ENCODE measurements around the gene ACOT12. TPM values are rescaled to one million over a fixed set of nuclear protein-coding genes. Genes with fewer than 3 reads are reported as not detected.
"Not testable (repeated sequence)": the region's sequence is repeated elsewhere in the genome, so short reads cannot be mapped to it uniquely, and the experiment has no call there.

ACOT12 gene
- polyA plus RNA-seq, 1 donor (not counting 4 experiments of a cell fraction or from before 2014, with no cell fraction given): not detected

DNA sequence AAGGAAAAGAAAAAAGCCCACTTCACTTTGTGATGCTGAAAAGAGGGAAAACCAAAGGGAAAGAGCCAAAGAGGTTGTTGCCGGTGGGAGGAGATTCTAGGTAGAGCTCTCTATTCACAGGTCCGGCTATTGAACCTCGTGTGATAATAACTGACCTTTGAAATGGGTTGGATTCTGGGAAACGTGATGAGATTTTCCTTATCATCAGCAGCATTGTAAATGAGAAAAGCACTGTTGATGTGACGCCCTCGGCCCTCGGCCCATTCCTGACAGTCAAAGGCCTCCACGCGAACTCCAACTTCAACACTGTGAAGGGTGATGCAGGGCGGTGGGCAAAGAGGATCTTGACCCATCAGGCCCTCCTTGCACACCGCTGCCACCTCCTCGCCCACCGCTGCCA, 49.2 kb downstream of the ACOT12 start:
- no peaks in the 10 kb centered on the region for H3K27me3 ChIP-seq (ENCODE audit: control insufficient read depth, extremely low read depth, insufficient read depth, low read length)
- no peaks in the 10 kb centered on the region for H3K9me1 ChIP-seq (ENCODE audit: control insufficient read depth, extremely low read depth, insufficient read depth, low read length)
- no peaks in the 10 kb centered on the region for H3K9me3 ChIP-seq (ENCODE audit: control insufficient read depth, low read depth, low read length)
- FAIRE-seq (no peak), DNase-seq (ENCODE audit: low read depth, low spot score) (no peak)
- no peak overlapping the region for H3K4me2 ChIP-seq (ENCODE audit: control insufficient read depth, extremely low read depth, insufficient read depth, low read depth, low read length)
- TF ChIP-seq, protein P1, sequence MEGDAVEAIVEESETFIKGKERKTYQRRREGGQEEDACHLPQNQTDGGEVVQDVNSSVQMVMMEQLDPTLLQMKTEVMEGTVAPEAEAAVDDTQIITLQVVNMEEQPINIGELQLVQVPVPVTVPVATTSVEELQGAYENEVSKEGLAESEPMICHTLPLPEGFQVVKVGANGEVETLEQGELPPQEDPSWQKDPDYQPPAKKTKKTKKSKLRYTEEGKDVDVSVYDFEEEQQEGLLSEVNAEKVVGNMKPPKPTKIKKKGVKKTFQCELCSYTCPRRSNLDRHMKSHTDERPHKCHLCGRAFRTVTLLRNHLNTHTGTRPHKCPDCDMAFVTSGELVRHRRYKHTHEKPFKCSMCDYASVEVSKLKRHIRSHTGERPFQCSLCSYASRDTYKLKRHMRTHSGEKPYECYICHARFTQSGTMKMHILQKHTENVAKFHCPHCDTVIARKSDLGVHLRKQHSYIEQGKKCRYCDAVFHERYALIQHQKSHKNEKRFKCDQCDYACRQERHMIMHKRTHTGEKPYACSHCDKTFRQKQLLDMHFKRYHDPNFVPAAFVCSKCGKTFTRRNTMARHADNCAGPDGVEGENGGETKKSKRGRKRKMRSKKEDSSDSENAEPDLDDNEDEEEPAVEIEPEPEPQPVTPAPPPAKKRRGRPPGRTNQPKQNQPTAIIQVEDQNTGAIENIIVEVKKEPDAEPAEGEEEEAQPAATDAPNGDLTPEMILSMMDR (optimal IDR thresholded peaks at IDR 0.05 in 1 of 3, IDR thresholded peaks at IDR 0.05 in 1 of 3, conservative IDR thresholded peaks at IDR 0.05 in 1 of 3; ENCODE audit: extremely low read depth in 1 of 3, insufficient read depth in 2 of 3, low read length in 3 of 3): no peak
- no peak for TF ChIP-seq EZH2 (IDR thresholded peaks at IDR 0.05; ENCODE audit: low read length)
- H2AFZ ChIP-seq (ENCODE audit: control insufficient read depth, low read length): no peak overlapping the region
- no peaks in the 10 kb centered on the region for H3K36me3 ChIP-seq (ENCODE audit: control insufficient read depth in 2 of 2, extremely low read depth in 1 of 2, insufficient read depth in 2 of 2, low read length in 2 of 2)
- dilution Hi-C loops (cut with MboI; ENCODE audit: extremely low pct_ligation_motif_present, low sequenced_read_pairs): no loop called here
- no peaks in the 10 kb centered on the region for H3K79me2 ChIP-seq (ENCODE audit: control insufficient read depth, insufficient read depth, low read length)
- H3K4me3 ChIP-seq (ENCODE audit: control insufficient read depth in 2 of 3, extremely low read depth in 1 of 3, insufficient read depth in 2 of 3, low read depth in 1 of 3, low read length in 3 of 3): no peak overlapping the region
- H3K4me1 ChIP-seq (ENCODE audit: control insufficient read depth, extremely low read depth, insufficient read depth, low read length): no peaks in the 10 kb centered on the region
- no peaks in the 10 kb centered on the region for H4K20me1 ChIP-seq (ENCODE audit: control insufficient read depth, extremely low read depth, insufficient read depth, low read length)
- H3K9ac ChIP-seq (ENCODE audit: control insufficient read depth, extremely low read depth, insufficient read depth, low read length): no peak overlapping the region
- H3K27ac ChIP-seq (ENCODE audit: control insufficient read depth, insufficient read depth, low read length): no peak overlapping the region

DNA sequence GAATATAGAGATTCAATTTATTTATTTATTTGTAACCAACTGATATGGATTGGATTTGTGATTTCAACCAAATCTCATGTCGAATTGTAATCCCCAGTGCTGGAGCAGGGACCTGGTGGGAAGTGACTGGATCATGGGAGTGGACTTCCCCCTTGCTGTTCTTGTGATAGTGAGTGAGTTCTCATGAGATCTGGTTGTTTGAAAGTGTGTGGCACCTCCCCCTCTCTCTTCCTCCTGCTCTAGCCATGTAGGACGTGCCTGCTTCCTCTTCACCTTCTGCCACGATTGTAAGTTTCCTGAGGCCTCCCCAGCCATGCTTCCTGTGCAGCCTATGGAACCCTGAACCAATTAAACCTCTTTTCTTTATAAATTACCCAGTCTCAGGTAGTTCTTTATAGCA, 55.7 kb downstream of the ACOT12 start:
- H3K27ac ChIP-seq (ENCODE audit: control insufficient read depth, insufficient read depth, low read length); H3K36me3 ChIP-seq (ENCODE audit: control insufficient read depth in 2 of 2, extremely low read depth in 1 of 2, insufficient read depth in 2 of 2, low read length in 2 of 2); H3K4me3 ChIP-seq (ENCODE audit: control insufficient read depth in 2 of 3, extremely low read depth in 1 of 3, insufficient read depth in 2 of 3, low read depth in 1 of 3, low read length in 3 of 3); FAIRE-seq; DNase-seq (ENCODE audit: low read depth, low spot score); H3K4me1 ChIP-seq (ENCODE audit: control insufficient read depth, extremely low read depth, insufficient read depth, low read length); H2AFZ ChIP-seq (ENCODE audit: control insufficient read depth, low read length); H3K4me2 ChIP-seq (ENCODE audit: control insufficient read depth, extremely low read depth, insufficient read depth, low read depth, low read length); H3K9ac ChIP-seq (ENCODE audit: control insufficient read depth, extremely low read depth, insufficient read depth, low read length); H4K20me1 ChIP-seq (ENCODE audit: control insufficient read depth, extremely low read depth, insufficient read depth, low read length); H3K79me2 ChIP-seq (ENCODE audit: control insufficient read depth, insufficient read depth, low read length); H3K9me1 ChIP-seq (ENCODE audit: control insufficient read depth, extremely low read depth, insufficient read depth, low read length); H3K9me3 ChIP-seq (ENCODE audit: control insufficient read depth, low read depth, low read length); H3K27me3 ChIP-seq (ENCODE audit: control insufficient read depth, extremely low read depth, insufficient read depth, low read length); dilution Hi-C loops (cut with MboI; ENCODE audit: extremely low pct_ligation_motif_present, low sequenced_read_pairs): not testable (repeated sequence)

DNA sequence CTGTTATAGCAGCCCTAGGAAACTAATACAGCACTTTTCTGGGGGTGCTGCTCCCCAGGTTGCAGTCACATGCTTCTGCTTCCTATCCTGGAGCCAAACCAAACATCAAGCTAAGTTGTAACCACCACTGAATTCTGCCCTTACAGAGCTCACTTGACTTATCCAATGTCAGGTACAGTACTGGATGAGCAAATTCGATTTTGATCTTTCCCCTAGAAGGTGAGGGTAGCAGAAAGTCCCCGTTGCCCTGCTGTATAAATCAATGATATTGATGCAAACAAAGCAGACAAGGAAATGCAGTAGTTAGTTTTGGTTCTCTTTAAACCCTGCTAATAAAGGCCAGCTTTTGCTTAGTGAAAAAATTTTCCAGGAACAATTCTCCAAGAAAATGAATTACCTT, 56.1 kb downstream of the ACOT12 start:
- dilution Hi-C loops (cut with MboI; ENCODE audit: extremely low pct_ligation_motif_present, low sequenced_read_pairs): no loop called here
- FAIRE-seq: no peak

More for the DNA sequence above, 56.1 kb downstream of the ACOT12 start:
- no peak for TF ChIP-seq EZH2 (IDR thresholded peaks at IDR 0.05; ENCODE audit: low read length)
- TF ChIP-seq, protein P1 (optimal IDR thresholded peaks at IDR 0.05 in 1 of 3, IDR thresholded peaks at IDR 0.05 in 1 of 3, conservative IDR thresholded peaks at IDR 0.05 in 1 of 3; ENCODE audit: extremely low read depth in 1 of 3, insufficient read depth in 2 of 3, low read length in 3 of 3): no peak
- H3K4me2 ChIP-seq (ENCODE audit: control insufficient read depth, extremely low read depth, insufficient read depth, low read depth, low read length): no peak overlapping the region
- H3K79me2 ChIP-seq (ENCODE audit: control insufficient read depth, insufficient read depth, low read length): no peaks in the 10 kb centered on the region
- H3K27me3 ChIP-seq (ENCODE audit: control insufficient read depth, extremely low read depth, insufficient read depth, low read length): no peaks in the 10 kb centered on the region
- H3K9ac ChIP-seq (ENCODE audit: control insufficient read depth, extremely low read depth, insufficient read depth, low read length): no peak overlapping the region
- no peak for DNase-seq (ENCODE audit: low read depth, low spot score)
- H3K36me3 ChIP-seq (ENCODE audit: control insufficient read depth in 2 of 2, extremely low read depth in 1 of 2, insufficient read depth in 2 of 2, low read length in 2 of 2): no peaks in the 10 kb centered on the region
- H2AFZ ChIP-seq (ENCODE audit: control insufficient read depth, low read length): no peak overlapping the region
- H3K27ac ChIP-seq (ENCODE audit: control insufficient read depth, insufficient read depth, low read length): no peak overlapping the region
- no peaks in the 10 kb centered on the region for H3K4me1 ChIP-seq (ENCODE audit: control insufficient read depth, extremely low read depth, insufficient read depth, low read length)
- no peaks in the 10 kb centered on the region for H3K9me3 ChIP-seq (ENCODE audit: control insufficient read depth, low read depth, low read length)
- H3K4me3 ChIP-seq (ENCODE audit: control insufficient read depth in 2 of 3, extremely low read depth in 1 of 3, insufficient read depth in 2 of 3, low read depth in 1 of 3, low read length in 3 of 3): no peak overlapping the region
- H4K20me1 ChIP-seq (ENCODE audit: control insufficient read depth, extremely low read depth, insufficient read depth, low read length): no peaks in the 10 kb centered on the region
- H3K9me1 ChIP-seq (ENCODE audit: control insufficient read depth, extremely low read depth, insufficient read depth, low read length): no peaks in the 10 kb centered on the region

Measured in keratinocyte (primary cell).